K562 (cell line): Measurements from ENCODE around the gene SETD1B. TPM values are rescaled to one million over a fixed set of nuclear protein-coding genes. Genes with fewer than 3 reads are reported as not detected.
A peak's percentile ranks its signal among the peaks of the same experiment; 100 is the strongest.

Source experiments
- BCL6 ChIP-seq: fragments of 250-450 bp; sonication (Bioruptor Pico); IDR thresholded peaks from 2 replicates; pipeline ENCODE4 v1.4.0; 2020
- CBFA2T2 ChIP-seq: fragments of 450-650 bp; conservative IDR thresholded peaks from 2 replicates; pipeline ENCODE4 v1.6.1; 2017; ENCODE audit warnings: mild to moderate bottlenecking
- HDAC8 ChIP-seq: fragments of 450-650 bp; IDR thresholded peaks from 2 replicates; pipeline ENCODE4 v1.6.1; 2016; ENCODE audit warnings: mild to moderate bottlenecking, missing genetic modification characterization, moderate library complexity, missing compliant biosample characterization
- JUND ChIP-seq, 2 experiments: IDR thresholded peaks; 2 replicates in 1 of 2; 3 replicates in 1 of 2; pipeline ENCODE4 v1.6.1; 2011; ENCODE audit warnings: borderline replicate concordance in 2 of 2, low read depth in 2 of 2, low read length in 2 of 2, improper control_type of control experiment in 1 of 2, missing biosample characterization in 1 of 2, missing genetic modification characterization in 1 of 2, missing genetic modification reagents in 1 of 2
- NFE2L1 ChIP-seq: fragments of 450-650 bp; IDR thresholded peaks from 2 replicates; pipeline ENCODE4 v1.6.1; 2016; ENCODE audit warnings: missing genetic modification characterization, low read depth, mild to moderate bottlenecking, missing compliant biosample characterization, moderate library complexity, borderline replicate concordance
- NR2C1 ChIP-seq, 2 experiments: fragments of 450-650 bp; IDR thresholded peaks; 2 replicates each; pipeline ENCODE4 v1.6.1; 2017; ENCODE audit warnings: mild to moderate bottlenecking in 2 of 2, antibody characterized with exemption in 1 of 2, inconsistent platforms in 1 of 2, missing compliant biosample characterization in 1 of 2, missing genetic modification characterization in 1 of 2
- POU5F1 ChIP-seq: fragments of 150-350 bp; IDR thresholded peaks from 2 replicates; pipeline ENCODE4 v1.6.1; 2014; ENCODE audit warnings: borderline replicate concordance, low read length, low read depth, mild to moderate bottlenecking; ENCODE audit not compliant: partially characterized antibody
- PTTG1 ChIP-seq: fragments of 450-650 bp; IDR thresholded peaks from 2 replicates; pipeline ENCODE4 v1.6.1; 2016; ENCODE audit warnings: low read depth, mild to moderate bottlenecking, missing genetic modification characterization, missing compliant biosample characterization
- RB1 ChIP-seq: fragments of 450-650 bp; IDR thresholded peaks from 2 replicates; pipeline ENCODE4 v1.6.1; 2017; ENCODE audit warnings: low read depth, mild to moderate bottlenecking
- SMARCB1 ChIP-seq: IDR thresholded peaks from 2 replicates; pipeline ENCODE4 v1.6.1; 2011; ENCODE audit warnings: improper control_type of control experiment, low read depth; ENCODE audit not compliant: insufficient read length
- SREBF2 ChIP-seq: sonication (generic); formaldehyde crosslinking; IDR thresholded peaks from 2 replicates; pipeline ENCODE4 v1.4.0; 2020; ENCODE audit warnings: mild to moderate bottlenecking, missing genetic modification reagents
- TCF3 ChIP-seq: sonication (generic); formaldehyde crosslinking; IDR thresholded peaks from 2 replicates; pipeline ENCODE4 v1.4.0; 2020; ENCODE audit warnings: mild to moderate bottlenecking, missing genetic modification reagents
- TEAD4 ChIP-seq, 2 experiments: sonication (generic) in 1 of 2; formaldehyde crosslinking in 1 of 2; IDR thresholded peaks; 2 replicates each; pipeline versions ENCODE4 v1.6.1 to v1.8.0; 2012 to 2022; ENCODE audit warnings: borderline replicate concordance in 1 of 2, inconsistent platforms in 1 of 2, low read length in 1 of 2, mild to moderate bottlenecking in 1 of 2, missing genetic modification reagents in 1 of 2
- WHSC1 ChIP-seq: IDR thresholded peaks from one replicate; pipeline ENCODE4 v1.6.1; 2012; ENCODE audit warnings: low read length, control low read depth, inconsistent platforms
- ZBTB2 ChIP-seq: fragments of 450-650 bp; IDR thresholded peaks from 2 replicates; pipeline ENCODE4 v1.6.1; 2016; ENCODE audit warnings: antibody characterized with exemption
- ZNF134 ChIP-seq: fragments of 250-450 bp; sonication (Bioruptor Pico); conservative IDR thresholded peaks from 2 replicates; pipeline ENCODE4 v1.4.0; 2020
- ZNF175 ChIP-seq: fragments of 200-800 bp; sonication (Bioruptor generic); IDR thresholded peaks from 2 replicates; pipeline ENCODE4 v1.6.1; 2016; ENCODE audit warnings: low read depth, mild to moderate bottlenecking, missing genetic modification characterization, missing compliant biosample characterization
- ZNF41 ChIP-seq: fragments of 250-450 bp; sonication (Bioruptor Pico); conservative IDR thresholded peaks from 2 replicates; pipeline ENCODE4 v1.4.0; 2020; ENCODE audit warnings: mild to moderate bottlenecking
- ZNF431 ChIP-seq: sonication (generic); formaldehyde crosslinking; IDR thresholded peaks from 2 replicates; pipeline ENCODE4 v1.8.0; 2022; ENCODE audit warnings: mild to moderate bottlenecking, missing genetic modification reagents
- ZNF699 ChIP-seq: fragments of 250-450 bp; sonication (Bioruptor Pico); IDR thresholded peaks from 2 replicates; pipeline ENCODE4 v1.8.0; 2021; ENCODE audit warnings: mild to moderate bottlenecking, moderate library complexity; ENCODE audit not compliant: insufficient replicate concordance
- polyA plus RNA-seq, 8 experiments: library from polyadenylated mRNA; depleted of rRNA in 4 of 8; stranded (reverse) in 5 of 8; unstranded in 3 of 8; fragments of >200 nt; fragmentation: Nextera tagmentation in 2 of 8; fragmentation: Illumina TruSeq in 1 of 8; extraction: Ambion mirVana in 2 of 8; extraction: Trizol in 1 of 8; gene quantifications; 2 replicates each; pipeline versions ENCODE4 v1.2.1 to v1.2.3, GENCODE V29; 2011 to 2014; ENCODE audit warnings: inconsistent platforms in 1 of 8, missing spikeins in 1 of 8
- total RNA-seq, 7 experiments: library from RNA; depleted of rRNA in 6 of 7; stranded (reverse); fragments of >200 nt in 6 of 7; fragmentation: Illumina TruSeq in 2 of 7; extraction: Trizol in 2 of 7; gene quantifications; 2 replicates each; pipeline versions ENCODE4 v1.2.1 to v1.2.3, GENCODE V29; 2011 to 2021; ENCODE audit warnings: low replicate concordance in 1 of 7
- TF ChIP-seq, protein P1 (sequence below): sonication (generic); formaldehyde crosslinking; IDR thresholded peaks from 2 replicates; pipeline ENCODE4 v1.8.0; 2022; ENCODE audit warnings: missing genetic modification reagents, mild to moderate bottlenecking, borderline replicate concordance
- TF ChIP-seq, protein P2 (sequence below), 2 experiments: IDR thresholded peaks; 2 replicates each; pipeline ENCODE4 v1.6.1; 2012; ENCODE audit warnings: improper control_type of control experiment in 2 of 2, low read depth in 2 of 2, low read length in 2 of 2, borderline replicate concordance in 1 of 2

SETD1B gene
- total and polyA plus RNA-seq, 9 of the 15 experiments (the other 6 are each of a cell fraction or from before 2014, with no cell fraction given), result 0.48 to 26.6 (median 2.3) TPM

- TF ChIP-seq ZNF431 (CRISPR knock-in tag), result no peak
- no peak for TF ChIP-seq SREBF2 (CRISPR knock-in tag)
- no peak for TF ChIP-seq ZNF175
- TF ChIP-seq SMARCB1, result no peak
- TF ChIP-seq PTTG1 (tag), result no peak
- TF ChIP-seq, protein P1, sequence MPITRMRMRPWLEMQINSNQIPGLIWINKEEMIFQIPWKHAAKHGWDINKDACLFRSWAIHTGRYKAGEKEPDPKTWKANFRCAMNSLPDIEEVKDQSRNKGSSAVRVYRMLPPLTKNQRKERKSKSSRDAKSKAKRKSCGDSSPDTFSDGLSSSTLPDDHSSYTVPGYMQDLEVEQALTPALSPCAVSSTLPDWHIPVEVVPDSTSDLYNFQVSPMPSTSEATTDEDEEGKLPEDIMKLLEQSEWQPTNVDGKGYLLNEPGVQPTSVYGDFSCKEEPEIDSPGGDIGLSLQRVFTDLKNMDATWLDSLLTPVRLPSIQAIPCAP (CRISPR knock-in tag), result no peak
- no peak for TF ChIP-seq BCL6 (CRISPR knock-in tag)
- peak; percentile 65 for TF ChIP-seq NR2C1 (IDR thresholded peaks at IDR 0.05)
- TF ChIP-seq NR2C1 (tag; IDR thresholded peaks at IDR 0.05), result peak; percentile 60
- no peak; the same call in 1 of the 2 replicates for TF ChIP-seq CBFA2T2
- TF ChIP-seq HDAC8 (tag), result no peak
- TF ChIP-seq, protein P2, sequence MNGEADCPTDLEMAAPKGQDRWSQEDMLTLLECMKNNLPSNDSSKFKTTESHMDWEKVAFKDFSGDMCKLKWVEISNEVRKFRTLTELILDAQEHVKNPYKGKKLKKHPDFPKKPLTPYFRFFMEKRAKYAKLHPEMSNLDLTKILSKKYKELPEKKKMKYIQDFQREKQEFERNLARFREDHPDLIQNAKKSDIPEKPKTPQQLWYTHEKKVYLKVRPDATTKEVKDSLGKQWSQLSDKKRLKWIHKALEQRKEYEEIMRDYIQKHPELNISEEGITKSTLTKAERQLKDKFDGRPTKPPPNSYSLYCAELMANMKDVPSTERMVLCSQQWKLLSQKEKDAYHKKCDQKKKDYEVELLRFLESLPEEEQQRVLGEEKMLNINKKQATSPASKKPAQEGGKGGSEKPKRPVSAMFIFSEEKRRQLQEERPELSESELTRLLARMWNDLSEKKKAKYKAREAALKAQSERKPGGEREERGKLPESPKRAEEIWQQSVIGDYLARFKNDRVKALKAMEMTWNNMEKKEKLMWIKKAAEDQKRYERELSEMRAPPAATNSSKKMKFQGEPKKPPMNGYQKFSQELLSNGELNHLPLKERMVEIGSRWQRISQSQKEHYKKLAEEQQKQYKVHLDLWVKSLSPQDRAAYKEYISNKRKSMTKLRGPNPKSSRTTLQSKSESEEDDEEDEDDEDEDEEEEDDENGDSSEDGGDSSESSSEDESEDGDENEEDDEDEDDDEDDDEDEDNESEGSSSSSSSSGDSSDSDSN (IDR thresholded peaks at IDR 0.05; ENCODE audit: borderline replicate concordance in 1 of 2, low read depth in 2 of 2, low read length in 2 of 2), result no peak
- TF ChIP-seq TCF3, result 0 out of 2 replicates have a peak, but pooled peaks have one; percentile 6
- TF ChIP-seq JUND (IDR thresholded peaks at IDR 0.05; ENCODE audit: borderline replicate concordance, low read depth, low read length), result 0 out of 2 replicates have a peak, but pooled peaks have one; percentile 3
- no peak; the same call in 2 of the 3 replicates for TF ChIP-seq JUND (tag; IDR thresholded peaks at IDR 0.05; ENCODE audit: borderline replicate concordance, low read depth, low read length)
- TF ChIP-seq ZNF41, result no peak
- TF ChIP-seq ZNF134 (CRISPR knock-in tag), result no peak
- no peak for TF ChIP-seq NFE2L1
- no peak for TF ChIP-seq WHSC1
- TF ChIP-seq ZNF699 (CRISPR knock-in tag), result no peak
- TF ChIP-seq TEAD4 (IDR thresholded peaks at IDR 0.05; ENCODE audit: low read length), result no peak
- TF ChIP-seq TEAD4 (CRISPR knock-in tag; IDR thresholded peaks at IDR 0.05; ENCODE audit: borderline replicate concordance), result no peak
- TF ChIP-seq POU5F1, result no peak
- no peak for TF ChIP-seq ZBTB2
- TF ChIP-seq RB1, result no peak
Observed at GRCh38 chr12:121797937-121798786, 5.6 kb upstream of the SETD1B start (continued).
